GM12865 (cell line): ENCODE results near the gene LHPP.

ENCODE experiments used
- DNase-seq: peaks from one replicate; pipeline ENCODE4 v3.0.0; 2010; ENCODE audit warnings: low read depth
- H3K4me3 ChIP-seq: 2 replicates; pipeline ENCODE4 v1.5.1; 2011; ENCODE audit warnings: mild to moderate bottlenecking, low read depth, low read length, control low read depth
- CTCF ChIP-seq: IDR thresholded peaks from 2 replicates; pipeline ENCODE4 v1.5.1; 2011; ENCODE audit warnings: low read length, control low read depth, low read depth, inconsistent platforms; ENCODE audit not compliant: insufficient read depth; ENCODE audit errors: missing control alignments

LHPP gene

GRCh38 chr10:124572751-124573150 lies 111.1 kb downstream of the LHPP start:
- DNase-seq, result no peak
- no peak overlapping the region for H3K4me3 ChIP-seq
- no peak for TF ChIP-seq CTCF

DNA sequence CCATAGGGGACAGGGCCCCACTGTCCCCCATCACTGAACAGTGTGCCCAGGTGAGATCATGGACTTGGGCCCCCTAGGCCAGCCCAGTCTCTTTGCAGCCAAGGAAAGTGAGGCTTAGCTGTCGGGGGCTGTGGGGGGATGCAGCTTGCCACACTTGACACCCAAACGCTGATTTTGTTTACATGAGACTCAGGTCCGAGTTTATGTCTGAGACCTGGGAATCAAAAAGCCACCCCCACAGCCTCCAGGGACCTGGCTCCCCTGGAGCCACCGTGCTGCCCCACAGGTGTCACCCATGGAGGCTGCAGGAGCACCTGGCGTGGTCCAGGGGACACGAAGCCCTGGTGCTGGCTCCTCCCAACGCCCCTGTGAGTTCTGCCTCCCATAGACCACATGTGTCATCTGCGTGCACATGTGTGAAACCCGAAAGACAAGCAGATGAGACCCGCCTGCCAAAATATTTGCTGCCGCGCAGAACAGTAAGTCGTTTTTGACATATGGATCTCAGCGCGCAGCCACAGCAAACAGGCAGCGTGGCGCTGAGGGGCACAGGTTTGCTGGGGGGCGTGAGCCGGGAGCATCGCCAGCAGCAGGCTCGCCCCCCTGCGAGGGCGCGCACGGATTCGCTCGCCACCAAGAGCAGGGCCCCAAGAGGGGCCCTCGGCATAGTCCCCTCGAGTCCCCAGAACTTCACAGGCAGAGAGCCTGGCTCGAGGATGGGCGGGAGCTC lies 112.3 kb downstream of the LHPP start:
- TF ChIP-seq CTCF, result no peak
- no peak for DNase-seq
- H3K4me3 ChIP-seq, result no peak overlapping the region

DNA sequence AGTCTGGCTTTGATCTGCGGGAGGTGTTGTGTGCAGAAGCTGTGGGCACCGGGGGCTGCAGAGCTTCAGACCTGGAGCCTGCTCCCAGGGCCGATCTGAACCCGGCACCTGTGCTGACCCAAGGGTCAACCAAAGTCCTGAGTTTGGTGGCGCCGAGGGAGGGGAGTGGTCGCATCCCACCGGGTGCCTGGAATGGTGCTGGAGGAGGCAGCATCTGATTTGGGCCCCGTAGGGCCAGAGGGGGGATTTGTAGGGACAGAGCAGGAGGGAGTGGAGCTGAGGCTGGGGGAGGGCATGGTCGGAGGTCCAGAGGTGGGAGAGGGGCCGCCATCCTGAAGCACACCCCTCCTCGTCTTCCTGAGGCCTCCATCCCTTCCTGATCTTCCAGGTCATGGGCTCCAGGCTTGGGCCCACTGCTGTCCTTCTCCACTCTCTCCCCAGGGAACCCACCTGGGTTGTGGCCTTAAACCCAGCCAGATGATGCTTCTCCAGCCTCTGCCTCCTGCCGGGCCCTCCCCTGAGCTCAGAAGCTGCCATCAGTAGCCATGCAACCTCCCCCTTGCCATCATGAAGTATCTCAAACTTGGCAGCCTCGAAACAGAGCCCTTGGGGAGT lies 112.9 kb downstream of the LHPP start:
- DNase-seq, result no peak
- no peak for TF ChIP-seq CTCF
- H3K4me3 ChIP-seq, result no peak overlapping the region

- H3K4me3 ChIP-seq, result no peak overlapping the region
- TF ChIP-seq CTCF, result no peak
- no peak for DNase-seq
These were observed 113.7 kb downstream of the LHPP start for GRCh38 chr10:124575107-124576035.

DNA sequence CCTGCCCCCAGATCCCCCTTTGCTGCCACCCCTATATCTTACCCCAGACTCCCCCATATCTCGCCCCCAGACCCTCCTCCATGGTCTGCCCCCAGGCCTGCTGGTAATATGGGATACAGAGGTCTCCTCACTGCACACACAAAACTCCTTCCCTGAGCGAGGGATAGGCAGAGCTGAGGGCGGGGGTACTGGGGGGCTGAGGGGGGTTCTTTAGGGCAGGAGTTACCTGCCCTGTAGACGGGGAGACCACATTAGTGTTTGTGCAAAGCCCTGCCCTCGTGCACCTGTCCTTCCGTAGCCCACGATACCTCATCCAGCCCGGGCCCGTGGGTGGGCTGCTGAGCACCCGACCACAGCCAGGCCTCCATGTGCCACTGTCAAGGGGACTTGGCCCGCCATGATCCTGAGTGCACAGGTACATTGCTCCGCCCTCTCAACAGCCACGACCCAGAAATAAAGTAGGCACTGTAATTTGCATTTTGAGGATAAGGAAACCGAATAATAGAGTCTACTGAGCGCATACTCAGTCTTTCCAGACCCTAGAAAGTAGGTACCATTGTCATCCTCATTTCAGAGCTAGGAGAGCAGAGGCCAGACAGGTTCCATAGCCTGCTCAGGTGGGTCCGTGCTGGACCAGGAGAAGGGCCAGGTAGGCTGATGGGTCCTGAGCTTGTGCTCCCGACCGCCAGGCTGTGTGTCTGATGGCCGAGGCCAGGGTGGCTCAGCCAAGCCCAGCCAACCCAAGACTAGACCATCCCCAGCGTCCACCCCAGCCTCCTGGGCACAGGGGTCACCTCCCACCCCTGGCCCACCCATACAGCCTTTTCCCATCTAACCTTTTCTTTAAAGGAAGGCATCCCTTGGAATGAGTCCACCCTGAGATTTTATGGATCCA lies 115.2 kb downstream of the LHPP start:
- no peak for DNase-seq
- no peak for TF ChIP-seq CTCF
- H3K4me3 ChIP-seq, result no peak overlapping the region

GRCh38 chr10:124577651-124578050 lies 116.0 kb downstream of the LHPP start:
- no peak for DNase-seq
- no peak for TF ChIP-seq CTCF
- no peak overlapping the region for H3K4me3 ChIP-seq
